Suppressor macrophage (primary cell): ENCODE results near the gene PROB1.
A peak's percentile ranks its signal among the peaks of the same experiment; 100 is the strongest.
"Not testable (repeated sequence)": the region's sequence is repeated elsewhere in the genome, so short reads cannot be mapped to it uniquely, and the experiment has no call there.

Source experiments
- DNase-seq, 4 experiments: peaks; one replicate each; pipeline ENCODE4 v3.0.0-alpha.2; 2020 to 2022

The PROB1 gene

GRCh38 chr5:139410993-139411828 lies 16.3 kb upstream of the PROB1 start:
- no peak for DNase-seq

GRCh38 chr5:139410121-139410992 lies 15.5 kb upstream of the PROB1 start:
- no peak for DNase-seq

GRCh38 chr5:139409116-139409515 lies 14.2 kb upstream of the PROB1 start:
- not testable (repeated sequence) for DNase-seq

- no peak for DNase-seq
Measured at GRCh38 chr5:139408191-139408590, 13.3 kb upstream of the PROB1 start.

GRCh38 chr5:139407517-139407916 lies 12.6 kb upstream of the PROB1 start:
- DNase-seq, result no peak

- DNase-seq, result no peak
Measured at GRCh38 chr5:139406963-139407362, 12.1 kb upstream of the PROB1 start.

GRCh38 chr5:139404484-139404840 lies 9.6 kb upstream of the PROB1 start:
- DNase-seq, result no peak

- peak; percentile 99 for DNase-seq
Measured at GRCh38 chr5:139403787-139404483, 9.0 kb upstream of the PROB1 start, which contains the start of gene SPATA24. Gene SPATA24 (minus strand): TSS chr5:139404089. CDS start chr5:139404060, 29 bp downstream.

GRCh38 chr5:139403418-139403786 lies 8.5 kb upstream of the PROB1 start:
- DNase-seq, result no peak

- DNase-seq, result peak; percentile 30 to 63 (median 48)
Measured at GRCh38 chr5:139402561-139403158, 7.8 kb upstream of the PROB1 start.

- DNase-seq, result no peak
Measured at GRCh38 chr5:139401546-139401945, 6.6 kb upstream of the PROB1 start.

GRCh38 chr5:139399501-139400121 lies 4.7 kb upstream of the PROB1 start:
- no peak for DNase-seq

GRCh38 chr5:139397921-139398320 lies 3.0 kb upstream of the PROB1 start:
- no peak for DNase-seq

- no peak for DNase-seq
Measured at GRCh38 chr5:139396691-139397090, 1.8 kb upstream of the PROB1 start.

GRCh38 chr5:139395844-139396640 lies 1.1 kb upstream of the PROB1 start:
- no peak for DNase-seq

- DNase-seq, result peak in 2 of 4 experiments; percentile 41 to 62
Measured at GRCh38 chr5:139394123-139394653, 716 bp downstream of the PROB1 start.

GRCh38 chr5:139393497-139394122 lies 1.3 kb downstream of the PROB1 start:
- DNase-seq, result no peak

GRCh38 chr5:139392678-139393496 lies 2.0 kb downstream of the PROB1 start:
- DNase-seq, result peak; percentile 61 to 81 (median 68)

- no peak for DNase-seq
Measured at GRCh38 chr5:139392324-139392677, 2.6 kb downstream of the PROB1 start.
